ENCODE results near the gene CBX2.
"Not testable (repeated sequence)": the region's sequence is repeated elsewhere in the genome, so short reads cannot be mapped to it uniquely, and the experiment has no call there.

The CBX2 gene

DNA sequence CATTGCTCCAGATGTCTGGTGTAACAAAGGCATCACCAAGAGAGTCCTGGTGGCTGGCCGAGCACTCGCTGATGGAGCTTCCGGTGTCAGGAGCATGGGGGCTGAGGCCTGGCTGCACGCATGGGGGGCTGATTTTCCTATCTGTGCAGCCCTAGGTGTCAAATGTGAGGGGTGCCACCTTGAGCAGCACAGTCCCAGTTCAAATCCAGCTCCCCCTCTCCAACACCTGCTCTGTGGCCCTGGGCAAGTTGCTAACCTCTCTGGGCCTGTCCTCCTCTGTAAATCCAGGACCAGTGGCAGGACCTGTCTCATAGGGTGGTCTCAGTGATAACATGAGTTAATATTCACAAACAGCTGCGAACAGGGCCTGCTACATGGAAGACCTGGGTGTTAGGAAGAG lies 34.3 kb upstream of the CBX2 start:
- DNase-seq: no peak

DNA sequence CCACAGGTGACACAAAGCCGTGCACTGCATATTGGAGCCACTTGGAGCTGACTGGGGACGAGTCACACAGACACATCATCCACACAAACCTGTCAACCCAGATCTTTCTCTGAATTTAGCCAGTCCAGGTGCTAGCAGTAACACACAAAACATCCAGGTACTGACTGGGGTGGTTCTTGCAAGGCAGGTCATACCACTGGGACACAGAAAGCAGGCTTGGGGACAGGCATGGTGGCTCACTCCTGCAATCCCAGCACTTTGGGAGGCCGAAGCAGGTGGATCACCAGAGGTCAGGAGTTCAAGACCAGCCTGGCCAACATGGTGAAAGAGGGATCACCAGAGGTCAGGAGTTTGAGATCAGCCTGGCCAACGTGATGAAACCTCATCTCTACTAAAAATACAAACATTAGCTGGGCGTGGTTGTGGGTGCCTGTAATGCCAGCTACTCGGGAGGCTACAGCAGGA lies 32.3 kb upstream of the CBX2 start:
- DNase-seq: no peak

DNA sequence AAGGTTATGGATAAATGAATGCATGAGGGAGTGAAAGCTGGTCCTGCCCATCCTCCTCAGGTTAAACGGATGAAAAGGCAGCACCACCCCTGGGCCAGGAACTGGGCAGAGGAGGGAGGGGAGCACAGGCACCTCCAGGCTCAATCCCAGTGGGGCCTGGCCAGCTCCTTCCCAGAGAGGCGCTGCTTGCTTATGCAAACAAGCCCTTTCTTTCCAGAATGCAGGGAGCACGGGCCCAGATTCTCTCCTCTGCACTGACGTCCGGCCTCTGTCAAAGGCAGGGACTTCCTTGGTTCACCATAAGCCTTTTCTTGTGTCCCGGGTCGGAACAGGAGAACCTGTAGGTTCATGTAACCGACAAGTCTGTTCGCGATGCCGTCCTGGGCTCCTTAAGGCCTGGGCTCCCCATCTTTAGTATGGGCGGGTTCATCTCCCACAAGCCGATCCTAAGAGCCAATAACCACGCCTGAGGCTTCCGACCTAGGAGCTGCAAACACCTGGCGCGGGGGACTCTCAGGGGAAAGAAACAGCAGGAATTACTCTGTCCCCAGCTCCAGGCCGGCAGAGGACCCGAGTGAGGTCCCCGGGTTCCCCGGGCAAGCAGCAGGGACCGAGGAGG lies 30.9 kb upstream of the CBX2 start:
- no peak for DNase-seq

DNA sequence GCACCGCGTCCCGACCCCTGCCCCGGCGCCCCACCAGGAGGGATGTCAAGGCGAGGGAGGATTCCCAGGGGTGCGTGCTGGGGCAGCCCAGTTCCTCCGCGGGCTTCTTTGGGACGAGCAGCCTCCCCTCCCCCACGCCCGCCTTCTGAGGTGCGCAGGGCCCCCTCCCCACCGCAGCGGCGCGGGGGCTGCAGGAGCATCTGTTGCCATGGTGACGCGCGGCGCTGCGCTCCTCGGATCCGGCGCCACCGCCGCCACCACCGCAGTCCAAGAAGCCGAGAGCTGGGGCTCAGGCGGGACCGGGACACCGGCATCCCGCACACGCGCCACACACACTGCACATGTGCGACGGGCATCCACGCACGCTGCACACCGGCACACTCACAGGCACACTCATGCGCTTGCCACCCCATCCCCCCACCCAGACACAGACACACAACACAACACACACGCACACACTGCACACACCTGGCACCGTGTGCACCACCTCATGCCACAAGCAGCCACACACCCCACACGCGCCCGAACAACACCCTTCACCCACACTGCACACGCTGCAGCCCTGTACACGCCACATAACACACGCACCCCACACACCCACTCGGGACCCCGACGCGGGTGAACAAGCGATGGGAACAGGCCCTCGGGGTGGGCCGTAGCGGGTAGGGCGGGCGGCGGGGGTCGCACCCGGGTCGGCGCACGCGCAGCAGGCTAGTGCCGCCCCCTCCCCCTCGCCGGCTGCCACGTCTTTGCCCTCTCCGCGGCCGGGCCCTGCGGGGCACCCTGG lies 30.2 kb upstream of the CBX2 start:
- DNase-seq: no peak

DNA sequence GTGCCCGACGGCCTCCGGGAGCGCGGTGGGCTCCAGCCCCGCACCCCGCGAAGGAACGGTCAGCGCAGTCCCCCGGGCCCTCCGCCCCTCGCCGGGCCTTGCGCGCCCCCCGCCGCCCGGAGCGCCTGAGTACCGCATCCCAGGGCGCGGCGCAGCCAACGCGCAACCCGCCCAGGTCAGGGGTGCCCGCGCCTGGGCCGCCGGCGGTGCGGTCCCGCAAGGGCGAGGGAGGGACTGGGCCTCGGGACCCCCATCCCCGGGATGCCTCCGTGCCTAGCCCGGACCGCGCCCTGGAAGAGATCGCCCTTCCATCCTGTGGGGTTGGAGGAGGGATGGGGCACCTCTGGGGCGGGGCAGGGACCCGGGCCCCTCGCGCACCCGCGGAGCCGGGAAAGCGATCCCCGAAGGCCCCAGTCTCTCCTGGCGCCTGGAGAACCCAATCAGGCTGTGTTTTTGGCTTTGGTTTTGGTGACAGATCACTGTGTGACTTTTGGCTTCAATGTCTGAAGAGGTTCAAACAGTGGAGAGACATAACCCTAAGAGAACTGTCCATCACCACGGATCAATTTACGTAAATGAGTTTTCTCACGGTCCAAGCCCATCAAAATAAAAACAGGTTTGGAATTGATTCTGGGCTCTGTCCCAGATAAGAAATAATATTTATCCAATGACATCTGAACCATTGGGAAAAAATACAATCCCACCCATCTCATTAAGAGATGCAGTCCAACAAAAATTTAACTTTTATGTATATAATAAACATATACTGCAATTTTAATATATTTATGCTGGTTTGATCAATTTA lies 29.5 kb upstream of the CBX2 start:
- DNase-seq: no peak

DNA sequence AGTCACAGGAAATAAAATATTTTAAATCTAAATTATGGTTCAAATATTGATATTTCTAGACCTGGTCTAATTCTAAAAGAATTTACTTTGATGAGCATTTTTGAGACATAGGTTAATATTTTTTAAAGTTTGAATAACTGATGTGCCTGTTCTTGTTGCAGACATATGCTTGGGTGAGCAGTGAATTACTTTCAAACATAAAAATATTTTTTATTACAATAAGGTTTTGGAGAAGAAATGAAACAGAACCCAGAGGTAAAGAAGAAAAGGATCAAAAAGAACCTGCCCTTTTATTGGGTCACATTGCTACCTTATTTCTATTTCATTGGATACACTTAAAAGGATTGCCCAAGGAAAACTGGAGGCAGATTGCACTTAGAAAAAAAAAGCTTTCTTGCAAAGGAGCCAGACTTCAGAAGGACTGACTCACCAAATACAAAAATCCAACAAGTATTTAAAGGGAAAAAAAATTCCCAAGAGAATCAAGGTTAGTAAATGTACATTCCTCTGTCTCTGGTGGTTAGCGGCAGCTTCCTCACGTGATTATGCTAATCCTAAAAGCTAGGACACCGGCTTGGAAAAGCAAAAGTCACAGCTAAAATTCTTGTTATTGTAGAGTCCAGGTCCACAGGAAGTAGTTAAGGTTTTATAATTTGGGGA lies 28.7 kb upstream of the CBX2 start:
- DNase-seq: no peak

DNA sequence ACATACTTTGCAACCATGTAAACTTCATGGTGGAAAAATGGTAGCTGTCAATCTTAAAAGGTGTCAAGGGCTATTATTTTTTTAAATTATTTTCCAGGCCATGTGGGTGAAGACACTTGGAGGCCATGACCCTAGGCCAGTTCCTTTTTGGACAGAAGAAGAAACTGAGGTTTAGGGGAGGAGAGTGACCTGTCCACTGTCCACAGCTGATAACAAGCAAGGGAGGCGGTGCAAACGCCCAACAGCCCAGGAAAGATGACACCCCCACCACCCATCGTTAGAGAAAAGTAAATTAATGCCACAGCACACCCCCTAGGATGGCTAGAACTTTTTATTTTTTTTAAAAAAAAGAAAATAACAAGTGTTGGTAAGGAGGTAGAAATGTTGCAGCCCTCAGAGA lies 28.0 kb upstream of the CBX2 start:
- DNase-seq: no peak

DNA sequence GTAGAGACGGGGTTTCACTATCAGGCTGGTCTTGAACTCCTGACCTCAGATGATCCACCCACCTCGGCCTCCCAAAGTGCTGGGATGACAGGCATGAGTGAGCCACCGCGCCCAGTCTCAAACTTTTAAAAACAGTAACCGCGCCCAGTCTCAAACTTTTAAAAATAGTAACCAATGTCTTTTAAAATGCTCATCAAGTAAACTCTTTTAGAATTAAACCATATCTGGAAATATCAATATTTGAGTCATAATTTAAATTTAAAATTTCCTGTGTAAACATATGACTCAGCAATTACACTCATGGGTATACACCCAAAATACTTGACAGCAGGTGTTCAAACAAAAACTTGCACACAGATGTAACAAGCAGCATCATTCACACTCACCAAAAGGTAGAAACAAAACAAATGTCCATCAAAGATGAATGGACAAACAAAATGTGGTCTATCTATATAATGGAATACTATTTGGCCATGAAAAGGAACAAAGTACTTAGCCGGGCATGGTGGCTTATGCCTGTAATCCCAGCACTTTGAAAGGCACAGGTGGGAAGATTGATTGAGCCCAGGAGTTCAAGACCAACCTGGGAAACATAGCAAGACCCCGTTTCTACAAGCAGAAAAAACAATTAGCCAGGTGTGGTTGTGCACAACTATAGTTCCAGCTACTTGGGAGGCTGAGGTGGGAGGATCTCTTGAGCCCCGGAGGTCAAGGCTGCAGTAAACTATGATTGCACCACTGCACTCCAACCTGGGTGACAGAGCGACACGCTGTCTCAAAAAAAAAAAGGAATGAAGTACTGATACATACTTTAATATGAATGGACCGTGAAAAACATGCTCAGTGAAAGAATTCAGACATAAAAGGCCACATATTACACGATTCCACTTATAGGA lies 27.1 kb upstream of the CBX2 start:
- DNase-seq: no peak

DNA sequence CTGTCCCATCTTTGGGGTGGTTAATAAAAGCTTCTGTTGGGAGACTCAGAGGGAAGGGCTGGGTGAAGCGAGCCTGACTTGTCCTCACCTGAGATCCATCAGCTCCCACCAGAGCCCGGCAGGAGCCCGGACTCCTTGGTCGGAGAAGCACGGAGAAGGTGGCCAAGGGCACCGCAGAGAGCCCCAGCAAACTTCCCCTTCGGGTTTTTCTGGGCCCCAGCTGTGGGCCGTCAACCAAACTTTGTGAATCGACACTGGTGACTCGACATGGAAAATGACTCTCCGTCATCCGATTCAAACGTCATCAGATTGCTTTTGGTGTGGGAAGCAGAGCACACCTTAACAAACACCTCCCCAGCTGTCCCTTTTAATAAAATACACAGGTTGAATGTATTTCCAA lies 25.8 kb upstream of the CBX2 start:
- peak; percentile 43 for DNase-seq

DNA sequence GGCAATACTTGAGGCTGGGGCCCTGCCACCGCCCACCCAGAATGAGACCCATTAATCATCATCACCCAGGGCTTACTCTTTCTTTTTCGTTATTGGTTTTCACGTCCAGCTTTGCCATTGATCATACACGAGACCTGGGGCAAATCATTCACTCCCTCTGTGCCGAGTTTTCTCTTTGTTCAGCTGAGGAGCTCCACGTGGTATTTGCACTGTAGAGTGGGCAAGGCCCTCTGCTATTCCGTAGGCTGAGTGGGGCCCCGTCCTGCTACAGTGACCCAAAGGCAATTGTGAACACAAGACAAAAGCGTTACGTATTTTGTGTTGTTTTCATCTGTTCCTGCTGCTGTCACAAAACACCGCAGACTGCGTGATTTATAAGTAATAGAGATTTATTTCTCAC lies 23.6 kb upstream of the CBX2 start:
- DNase-seq: no peak

DNA sequence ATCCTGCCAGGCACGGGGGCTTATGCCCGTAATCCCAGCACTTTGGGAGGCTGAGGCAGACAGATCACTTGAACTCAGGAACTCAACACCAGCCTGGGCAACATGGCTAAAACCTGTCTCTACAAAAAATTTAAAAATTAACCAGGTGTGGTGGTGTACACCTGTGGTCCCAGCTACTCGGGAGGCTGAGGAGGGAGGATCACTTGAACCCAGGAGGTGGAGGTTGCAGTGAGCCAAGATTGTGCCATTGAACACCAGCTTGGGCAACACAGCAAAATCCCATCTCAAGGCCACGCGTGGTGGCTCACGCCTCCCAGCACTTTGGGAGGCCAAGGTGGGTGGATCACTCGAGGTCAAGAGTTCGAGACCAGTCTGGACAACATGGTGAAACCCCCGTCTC lies 23.0 kb upstream of the CBX2 start:
- not testable (repeated sequence) for DNase-seq

DNA sequence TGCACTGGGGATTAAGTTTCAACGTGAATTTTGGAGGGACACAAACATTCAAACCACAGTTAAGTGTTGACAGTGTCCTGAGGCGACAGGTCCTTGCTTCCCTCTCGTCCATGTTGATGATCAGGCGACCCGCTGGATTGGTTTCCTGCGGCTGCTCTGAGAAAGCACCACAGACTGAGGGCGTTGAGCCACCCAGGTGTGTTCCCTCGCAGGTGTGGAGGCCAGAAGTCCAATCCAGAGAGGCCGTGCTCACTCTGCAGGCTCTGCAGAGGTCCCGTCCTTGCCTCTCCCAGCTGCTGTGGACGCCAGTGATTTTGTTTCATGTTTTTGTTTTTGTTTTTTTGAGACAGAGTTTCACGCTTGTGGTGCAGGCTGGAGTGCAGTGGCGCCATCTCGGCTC lies 22.4 kb upstream of the CBX2 start:
- DNase-seq: no peak

DNA sequence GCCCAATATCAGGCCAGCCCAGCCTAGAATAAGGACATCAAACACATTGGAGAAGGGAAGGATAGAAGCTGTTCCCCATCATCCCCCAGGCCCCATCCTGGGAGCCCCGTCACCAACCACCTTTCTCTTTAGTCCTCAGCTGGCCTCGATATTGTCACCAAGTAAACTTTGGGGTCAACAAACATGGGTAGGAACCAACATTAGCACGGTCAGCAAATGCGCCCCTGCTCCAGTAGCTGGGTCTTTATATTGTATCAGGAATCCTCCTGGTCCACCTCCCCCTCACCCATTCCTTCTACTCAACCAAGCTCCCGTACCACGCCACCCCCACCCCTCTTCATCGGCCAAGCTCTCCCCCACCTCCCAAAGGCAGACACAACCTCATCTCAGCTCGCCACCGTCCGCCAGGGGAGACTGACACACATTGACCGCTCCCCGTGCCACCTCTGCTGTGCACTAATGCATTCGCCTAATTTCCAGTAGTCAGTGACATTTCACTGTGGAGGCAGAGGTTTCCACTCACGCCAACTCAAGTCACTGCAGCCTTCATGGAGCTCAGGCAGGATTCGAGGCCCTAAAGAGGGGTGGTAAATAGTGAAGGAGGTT lies 20.7 kb upstream of the CBX2 start:
- no peak for DNase-seq

DNA sequence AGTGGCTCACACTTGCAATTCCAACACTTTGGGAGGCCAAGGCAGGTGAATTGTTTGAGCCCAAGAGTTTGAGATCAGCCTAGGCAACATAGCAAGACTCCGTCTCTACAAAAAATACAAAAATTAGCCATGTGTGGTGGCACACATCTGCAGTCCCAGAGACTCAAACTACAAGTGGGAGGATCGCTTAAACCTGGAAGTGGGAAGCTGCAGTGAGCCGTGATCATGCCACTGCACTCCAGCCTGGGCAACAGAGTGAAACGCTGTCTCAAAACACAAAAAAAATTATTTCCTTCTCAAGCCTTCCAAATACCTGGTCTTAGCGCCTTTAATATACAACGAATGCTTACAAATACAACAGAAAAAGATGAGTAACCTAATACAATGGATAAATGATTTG lies 19.7 kb upstream of the CBX2 start:
- DNase-seq: no peak

DNA sequence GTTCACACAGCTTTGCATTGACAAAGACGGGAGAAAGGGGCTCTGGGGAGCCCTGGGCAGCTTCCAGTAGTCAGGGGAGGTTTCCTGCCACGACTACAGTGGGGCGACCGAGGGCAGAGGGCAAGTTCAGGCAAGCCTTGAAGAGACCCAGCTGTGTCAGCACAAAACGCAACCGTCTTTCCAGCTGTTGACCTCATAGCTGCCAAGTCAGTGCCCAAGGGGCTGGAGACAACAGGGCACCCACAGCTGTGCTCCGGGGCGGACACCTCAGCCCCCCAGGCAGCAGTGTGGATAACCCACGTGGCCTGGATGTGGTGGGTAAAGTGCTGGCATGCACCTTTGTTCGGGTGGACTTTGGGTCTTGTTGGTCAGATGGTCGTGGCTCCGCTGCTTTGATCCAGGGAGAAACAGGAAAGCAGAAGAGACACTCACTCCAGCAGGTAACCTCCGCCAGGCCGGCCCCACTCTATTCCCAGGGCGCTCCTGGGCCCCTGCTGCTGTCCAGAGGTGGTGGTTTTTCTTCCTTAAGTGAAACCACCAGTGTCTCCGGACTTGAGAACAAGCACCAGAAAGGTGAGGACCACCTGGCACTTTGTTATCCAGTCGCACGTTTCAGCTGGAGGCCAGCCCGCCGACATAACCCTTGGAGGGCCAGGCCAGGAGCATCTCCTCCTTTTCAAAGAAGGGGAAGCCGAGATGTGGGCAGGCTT lies 17.6 kb upstream of the CBX2 start:
- no peak for DNase-seq

DNA sequence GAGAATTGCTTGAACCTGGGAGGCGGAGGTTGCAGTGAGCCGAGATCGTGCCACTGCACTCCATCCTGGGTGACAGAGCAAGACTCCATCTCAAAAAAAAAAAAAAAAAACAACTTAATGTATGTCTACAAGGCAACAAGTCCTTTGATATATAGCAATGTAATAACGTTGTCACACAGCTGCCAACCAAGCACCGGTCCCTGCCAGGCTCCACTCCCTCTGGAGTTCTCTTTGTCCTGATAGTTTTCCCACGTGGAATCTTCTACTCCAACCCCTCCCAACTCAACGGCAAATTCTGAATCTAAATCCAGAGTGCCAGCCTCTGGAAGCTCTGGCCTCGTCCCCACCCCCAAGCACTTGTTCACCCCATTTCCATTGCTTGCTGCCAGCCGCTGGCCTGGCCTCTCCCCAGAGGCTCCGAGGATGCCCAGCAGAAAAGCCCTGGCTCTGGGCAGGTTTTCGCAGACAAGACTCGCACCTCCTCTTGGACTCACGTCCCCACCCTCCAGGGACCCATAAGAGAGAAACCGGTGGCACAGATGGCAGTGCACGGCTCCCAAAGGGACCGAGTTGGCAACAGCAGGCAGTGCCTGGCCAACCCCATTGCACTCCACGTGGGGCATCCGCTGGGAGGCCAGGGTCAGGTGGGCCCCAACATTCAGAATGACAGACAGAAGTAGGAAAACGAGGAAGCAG lies 15.9 kb upstream of the CBX2 start:
- DNase-seq: no peak

DNA sequence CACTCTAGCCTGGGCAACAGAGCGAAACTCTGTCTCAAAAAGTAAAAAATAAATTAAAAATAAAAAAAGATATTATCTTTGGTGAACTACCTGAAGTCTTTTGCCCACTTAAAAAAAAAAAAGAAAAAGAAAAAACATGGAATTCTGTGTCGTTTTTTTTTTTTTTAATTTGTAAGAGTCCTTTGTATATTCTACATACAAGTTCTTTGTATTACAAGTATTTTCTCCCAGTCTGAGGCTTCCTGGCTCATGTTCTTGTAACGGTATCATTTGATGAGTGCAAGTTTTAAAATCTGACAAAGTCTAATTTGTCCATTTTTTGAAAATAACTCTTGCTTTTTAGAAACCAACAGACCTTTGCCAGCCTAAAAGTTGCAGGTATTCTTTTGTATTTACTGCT lies 12.2 kb upstream of the CBX2 start:
- DNase-seq: no peak

DNA sequence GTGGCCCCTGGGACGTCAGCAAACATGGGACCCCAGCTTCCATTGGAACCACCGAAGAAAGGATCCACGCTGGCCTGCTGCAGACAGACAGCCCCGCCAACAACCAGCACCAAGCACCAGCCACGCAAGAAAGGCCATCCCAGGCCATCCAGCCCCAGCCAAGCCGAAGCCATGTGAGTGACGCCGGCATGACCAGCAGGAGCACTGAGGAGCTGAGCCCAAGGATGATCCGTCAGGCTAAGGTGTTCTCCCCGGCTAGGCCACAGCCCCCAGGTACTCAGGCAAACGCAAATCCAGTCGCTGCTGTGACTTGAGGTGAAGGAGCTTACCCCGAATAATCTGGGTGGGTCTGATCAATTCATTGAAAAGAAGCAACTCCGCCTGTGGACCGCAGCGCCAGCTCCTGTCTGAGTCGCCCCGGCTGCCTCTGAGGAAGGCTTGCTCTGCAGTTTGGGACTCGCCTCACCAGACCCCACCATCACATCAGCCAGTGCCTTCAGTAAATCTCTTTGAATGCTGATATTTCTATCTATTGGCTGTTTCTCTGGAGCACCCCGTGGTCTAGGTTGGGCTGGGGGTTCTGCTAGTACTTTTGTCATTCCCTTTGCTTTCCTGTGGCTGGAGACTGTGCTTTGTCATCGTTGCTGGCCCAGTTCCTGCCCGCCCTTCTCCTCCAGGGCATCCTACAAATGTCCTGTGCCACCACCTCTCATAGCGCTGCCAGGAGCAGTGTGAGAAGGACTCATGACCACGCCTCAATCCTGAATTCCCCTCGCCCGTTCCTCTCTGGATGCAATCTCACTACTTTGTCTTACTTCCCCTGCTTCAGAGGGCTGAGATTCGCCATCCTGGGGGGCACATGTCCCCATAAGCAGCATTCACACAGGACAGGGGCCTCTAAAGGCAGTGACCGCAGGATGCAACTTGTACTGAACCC lies 8.1 kb upstream of the CBX2 start:
- DNase-seq: no peak

DNA sequence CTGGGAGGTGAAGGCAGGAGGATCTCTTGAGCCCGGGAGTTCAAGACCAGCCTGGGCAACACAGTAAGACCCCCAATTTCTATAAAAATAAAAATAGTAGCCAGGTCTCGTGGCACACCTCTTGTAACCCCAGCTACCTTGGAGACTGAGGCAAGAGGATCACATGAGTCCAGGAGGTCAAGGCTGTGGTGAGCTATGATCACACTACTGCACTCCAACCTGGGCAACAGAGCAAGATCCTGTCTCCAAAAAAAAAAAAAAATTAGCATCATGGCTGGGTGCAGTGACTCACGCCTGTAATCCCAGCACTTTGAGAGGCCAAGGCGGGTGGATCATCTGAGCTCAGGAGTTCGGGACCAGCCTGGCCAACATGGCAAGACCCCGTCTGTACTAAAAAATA lies 6.7 kb upstream of the CBX2 start:
- DNase-seq: no peak
